ENCODE results near the gene HAGH. TPM values are rescaled to one million over a fixed set of nuclear protein-coding genes. Genes with fewer than 3 reads are reported as not detected.

The HAGH gene
- total RNA-seq, 2 donors from 2014 or later = 99.8 to 183 TPM

GRCh38 chr16:1858189-1858865 is 31.7 kb upstream of the HAGH start:
- no peaks in the 10 kb centered on the region for H3K27me3 ChIP-seq (replicated peaks; ENCODE audit: insufficient read depth)
- TF ChIP-seq CTCF (IDR thresholded peaks at IDR 0.05) = no peak
- no peak overlapping the region for H3K27ac ChIP-seq
- DNase-seq (ENCODE audit: low spot score) = no peak
- no peaks in the 10 kb centered on the region for H3K4me1 ChIP-seq (ENCODE audit: control insufficient read depth in 1 of 2, low read depth in 2 of 2)
- no peaks in the 10 kb centered on the region for H3K9me3 ChIP-seq
- H3K36me3 ChIP-seq = no peaks in the 10 kb centered on the region
- ATAC-seq (ENCODE audit: insufficient number of reproducible peaks, low FRiP score, low read depth) = no peak
- no peak overlapping the region for H3K4me3 ChIP-seq

GRCh38 chr16:1857433-1858097 is 30.9 kb upstream of the HAGH start:
- Histone ChIP-seq H3K9me3 (no peaks in the 10 kb centered on the region), H3K27ac (no peak overlapping the region), H3K4me1 (ENCODE audit: control insufficient read depth in 1 of 2, low read depth in 2 of 2) (no peaks in the 10 kb centered on the region), H3K27me3 (replicated peaks; ENCODE audit: insufficient read depth) (no peaks in the 10 kb centered on the region), H3K4me3 (no peak overlapping the region), H3K36me3 (no peaks in the 10 kb centered on the region)
- ATAC-seq (ENCODE audit: insufficient number of reproducible peaks, low FRiP score, low read depth) (no peak), DNase-seq (ENCODE audit: low spot score) (no peak)
- no peak for TF ChIP-seq CTCF (IDR thresholded peaks at IDR 0.05)

GRCh38 chr16:1851793-1852192 is 25.2 kb upstream of the HAGH start:
- no peak for TF ChIP-seq CTCF (IDR thresholded peaks at IDR 0.05)
- no peak overlapping the region for H3K4me3 ChIP-seq
- no peak overlapping the region for H3K27ac ChIP-seq
- H3K4me1 ChIP-seq (ENCODE audit: control insufficient read depth in 1 of 2, low read depth in 2 of 2) = no peaks in the 10 kb centered on the region
- no peaks in the 10 kb centered on the region for H3K27me3 ChIP-seq (replicated peaks; ENCODE audit: insufficient read depth)
- ATAC-seq (ENCODE audit: insufficient number of reproducible peaks, low FRiP score, low read depth) (no peak), DNase-seq (ENCODE audit: low spot score) (no peak)
- H3K9me3 ChIP-seq = no peaks in the 10 kb centered on the region
- no peaks in the 10 kb centered on the region for H3K36me3 ChIP-seq

GRCh38 chr16:1850981-1851380 is 24.4 kb upstream of the HAGH start:
- DNase-seq (ENCODE audit: low spot score) (no peak), ATAC-seq (ENCODE audit: insufficient number of reproducible peaks, low FRiP score, low read depth) (no peak)
- no peaks in the 10 kb centered on the region for H3K27me3 ChIP-seq (replicated peaks; ENCODE audit: insufficient read depth)
- H3K36me3 ChIP-seq = no peaks in the 10 kb centered on the region
- no peak for TF ChIP-seq CTCF (IDR thresholded peaks at IDR 0.05)
- no peak overlapping the region for H3K4me3 ChIP-seq
- no peak overlapping the region for H3K27ac ChIP-seq
- no peaks in the 10 kb centered on the region for H3K4me1 ChIP-seq (ENCODE audit: control insufficient read depth in 1 of 2, low read depth in 2 of 2)
- no peaks in the 10 kb centered on the region for H3K9me3 ChIP-seq

GRCh38 chr16:1846416-1846815 is 19.8 kb upstream of the HAGH start:
- DNase-seq (ENCODE audit: low spot score) (no peak), ATAC-seq (ENCODE audit: insufficient number of reproducible peaks, low FRiP score, low read depth) (no peak)
- Histone ChIP-seq H3K9me3 (no peaks in the 10 kb centered on the region), H3K4me3 (no peak overlapping the region), H3K4me1 (ENCODE audit: control insufficient read depth in 1 of 2, low read depth in 2 of 2) (no peaks in the 10 kb centered on the region), H3K36me3 (no peaks in the 10 kb centered on the region), H3K27me3 (replicated peaks; ENCODE audit: insufficient read depth) (no peaks in the 10 kb centered on the region), H3K27ac (no peak overlapping the region)
- TF ChIP-seq CTCF (IDR thresholded peaks at IDR 0.05) = no peak

All from thoracic aorta (tissue), 2 donors.